Neural cell (in vitro differentiated cells): ENCODE measurements around the gene RPL26.
"Not testable (repeated sequence)": the region's sequence is repeated elsewhere in the genome, so short reads cannot be mapped to it uniquely, and the experiment has no call there.

Experiments
- EP300 ChIP-seq: fragments of 450-650 bp; conservative IDR thresholded peaks from 2 replicates; pipeline ENCODE4 v1.6.1; 2014; ENCODE audit warnings: antibody characterized with exemption, mild to moderate bottlenecking, moderate library complexity; ENCODE audit not compliant: poor library complexity, severe bottlenecking
- EZH2 ChIP-seq: fragments of 200-600, 300-800 bp; shearing (Covaris generic), sonication (generic); IDR thresholded peaks from 2 replicates; pipeline ENCODE4 v1.6.1; 2014; ENCODE audit warnings: antibody characterized with exemption, low read length, borderline replicate concordance, mild to moderate bottlenecking; ENCODE audit not compliant: insufficient read depth, poor library complexity, severe bottlenecking
- POLR2AphosphoS5 ChIP-seq: IDR thresholded peaks from 2 replicates; pipeline ENCODE4 v1.6.1; 2012
- RAD21 ChIP-seq: fragments of 450-650 bp; conservative IDR thresholded peaks from 2 replicates; pipeline ENCODE4 v1.6.1; 2014; ENCODE audit warnings: antibody characterized with exemption, mild to moderate bottlenecking, moderate library complexity
- REST ChIP-seq: IDR thresholded peaks from 2 replicates; pipeline ENCODE4 v1.6.1; 2012; ENCODE audit warnings: borderline replicate concordance
- TF ChIP-seq, protein P1 (sequence below): fragments of 450-650 bp; IDR thresholded peaks from 2 replicates; pipeline ENCODE4 v1.5.1; 2014; ENCODE audit warnings: antibody characterized with exemption, mild to moderate bottlenecking, moderate library complexity; ENCODE audit not compliant: poor library complexity, severe bottlenecking

- not testable (repeated sequence) for TF ChIP-seq POLR2AphosphoS5, REST, EZH2, RAD21, EP300
- TF ChIP-seq, protein P1, sequence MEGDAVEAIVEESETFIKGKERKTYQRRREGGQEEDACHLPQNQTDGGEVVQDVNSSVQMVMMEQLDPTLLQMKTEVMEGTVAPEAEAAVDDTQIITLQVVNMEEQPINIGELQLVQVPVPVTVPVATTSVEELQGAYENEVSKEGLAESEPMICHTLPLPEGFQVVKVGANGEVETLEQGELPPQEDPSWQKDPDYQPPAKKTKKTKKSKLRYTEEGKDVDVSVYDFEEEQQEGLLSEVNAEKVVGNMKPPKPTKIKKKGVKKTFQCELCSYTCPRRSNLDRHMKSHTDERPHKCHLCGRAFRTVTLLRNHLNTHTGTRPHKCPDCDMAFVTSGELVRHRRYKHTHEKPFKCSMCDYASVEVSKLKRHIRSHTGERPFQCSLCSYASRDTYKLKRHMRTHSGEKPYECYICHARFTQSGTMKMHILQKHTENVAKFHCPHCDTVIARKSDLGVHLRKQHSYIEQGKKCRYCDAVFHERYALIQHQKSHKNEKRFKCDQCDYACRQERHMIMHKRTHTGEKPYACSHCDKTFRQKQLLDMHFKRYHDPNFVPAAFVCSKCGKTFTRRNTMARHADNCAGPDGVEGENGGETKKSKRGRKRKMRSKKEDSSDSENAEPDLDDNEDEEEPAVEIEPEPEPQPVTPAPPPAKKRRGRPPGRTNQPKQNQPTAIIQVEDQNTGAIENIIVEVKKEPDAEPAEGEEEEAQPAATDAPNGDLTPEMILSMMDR: not testable (repeated sequence)
These were observed 4.9 kb downstream of the RPL26 start for GRCh38 chr17:8378117-8378516.
